ENCODE measurements around the gene PHF14. TPM values are rescaled to one million over a fixed set of nuclear protein-coding genes. Genes with fewer than 3 reads are reported as not detected.
"Not testable (repeated sequence)": the region's sequence is repeated elsewhere in the genome, so short reads cannot be mapped to it uniquely, and the experiment has no call there.

PHF14 gene
- total RNA-seq, 4 donors from 2014 or later: 23.0 to 50.7 (median 29.1) TPM

DNA sequence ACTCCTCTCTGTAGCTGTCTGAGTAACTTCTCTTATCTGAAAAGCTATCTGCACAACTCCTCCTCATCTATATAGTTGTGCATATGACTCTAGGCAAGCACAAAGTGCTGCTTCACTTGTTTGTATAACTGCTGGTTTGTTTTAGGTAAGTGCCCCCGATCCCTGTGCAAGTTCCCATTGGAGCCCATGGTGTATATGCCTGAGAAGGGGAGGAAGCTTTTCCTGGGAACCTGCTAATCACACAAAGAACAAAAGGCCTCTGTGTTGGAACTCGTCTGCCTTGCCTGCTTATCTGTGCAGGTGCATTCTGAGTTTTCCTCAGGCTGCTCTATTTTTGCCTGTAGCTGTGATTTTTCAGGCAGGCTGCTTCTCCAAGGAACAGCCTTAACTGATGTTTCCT lies 23.2 kb upstream of the PHF14 start:
- Histone ChIP-seq H3K4me3 (no peak overlapping the region), H3K36me3 (no peaks in the 10 kb centered on the region), H3K27me3 (no peaks in the 10 kb centered on the region), H3K9me3 (no peaks in the 10 kb centered on the region), H3K27ac (replicated peaks in 1 of 4) (no peak overlapping the region), H3K4me1 (no peaks in the 10 kb centered on the region)
- intact Hi-C loops (cut with DNase I): no loop called here
- WGBS: 80% methylated on average over 2 of the region's 2 CpGs
- no peak for DNase-seq (ENCODE audit: extremely low spot score)
- TF ChIP-seq, protein P1, sequence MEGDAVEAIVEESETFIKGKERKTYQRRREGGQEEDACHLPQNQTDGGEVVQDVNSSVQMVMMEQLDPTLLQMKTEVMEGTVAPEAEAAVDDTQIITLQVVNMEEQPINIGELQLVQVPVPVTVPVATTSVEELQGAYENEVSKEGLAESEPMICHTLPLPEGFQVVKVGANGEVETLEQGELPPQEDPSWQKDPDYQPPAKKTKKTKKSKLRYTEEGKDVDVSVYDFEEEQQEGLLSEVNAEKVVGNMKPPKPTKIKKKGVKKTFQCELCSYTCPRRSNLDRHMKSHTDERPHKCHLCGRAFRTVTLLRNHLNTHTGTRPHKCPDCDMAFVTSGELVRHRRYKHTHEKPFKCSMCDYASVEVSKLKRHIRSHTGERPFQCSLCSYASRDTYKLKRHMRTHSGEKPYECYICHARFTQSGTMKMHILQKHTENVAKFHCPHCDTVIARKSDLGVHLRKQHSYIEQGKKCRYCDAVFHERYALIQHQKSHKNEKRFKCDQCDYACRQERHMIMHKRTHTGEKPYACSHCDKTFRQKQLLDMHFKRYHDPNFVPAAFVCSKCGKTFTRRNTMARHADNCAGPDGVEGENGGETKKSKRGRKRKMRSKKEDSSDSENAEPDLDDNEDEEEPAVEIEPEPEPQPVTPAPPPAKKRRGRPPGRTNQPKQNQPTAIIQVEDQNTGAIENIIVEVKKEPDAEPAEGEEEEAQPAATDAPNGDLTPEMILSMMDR (IDR thresholded peaks at IDR 0.05): no peak
- TF ChIP-seq POLR2A (IDR thresholded peaks at IDR 0.05; ENCODE audit: low read depth): no peak
- no peak for TF ChIP-seq EP300 (IDR thresholded peaks at IDR 0.05)
- no peak for TF ChIP-seq POLR2AphosphoS5 (IDR thresholded peaks at IDR 0.05)

DNA sequence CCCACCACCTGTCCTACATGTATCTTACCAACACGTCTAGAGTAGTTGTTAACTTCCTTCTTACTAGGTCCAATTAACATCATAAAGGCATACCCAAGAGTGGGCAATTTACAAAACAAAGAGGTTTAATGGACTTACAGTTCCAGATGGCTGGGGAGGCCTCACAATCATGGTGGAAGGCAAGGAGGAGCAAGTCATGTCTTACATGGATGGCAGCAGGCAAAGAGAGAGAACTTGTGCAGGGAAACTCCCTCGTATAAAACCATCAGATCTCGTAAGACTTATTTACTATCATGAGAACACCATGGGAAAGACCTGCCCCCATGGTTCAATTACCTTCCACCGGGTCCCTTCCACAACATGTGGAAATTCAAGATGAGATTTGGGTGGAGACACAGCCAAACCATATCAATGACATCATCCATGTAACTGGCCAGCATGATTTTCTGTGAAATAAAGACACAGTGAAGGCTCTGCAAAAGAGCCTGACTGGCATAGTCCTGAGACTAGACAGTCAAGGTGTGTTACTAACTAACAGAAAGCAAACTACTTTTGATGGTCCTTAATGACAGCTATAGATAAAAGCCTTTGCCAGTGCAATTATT lies 22.6 kb upstream of the PHF14 start:
- 89% methylated on average over 4 of the region's 4 CpGs for WGBS
- H3K27ac ChIP-seq (replicated peaks in 1 of 4); H3K27me3 ChIP-seq; H3K4me3 ChIP-seq; DNase-seq (ENCODE audit: extremely low spot score); H3K36me3 ChIP-seq; intact Hi-C loops (cut with DNase I); H3K9me3 ChIP-seq; H3K4me1 ChIP-seq: not testable (repeated sequence)

DNA sequence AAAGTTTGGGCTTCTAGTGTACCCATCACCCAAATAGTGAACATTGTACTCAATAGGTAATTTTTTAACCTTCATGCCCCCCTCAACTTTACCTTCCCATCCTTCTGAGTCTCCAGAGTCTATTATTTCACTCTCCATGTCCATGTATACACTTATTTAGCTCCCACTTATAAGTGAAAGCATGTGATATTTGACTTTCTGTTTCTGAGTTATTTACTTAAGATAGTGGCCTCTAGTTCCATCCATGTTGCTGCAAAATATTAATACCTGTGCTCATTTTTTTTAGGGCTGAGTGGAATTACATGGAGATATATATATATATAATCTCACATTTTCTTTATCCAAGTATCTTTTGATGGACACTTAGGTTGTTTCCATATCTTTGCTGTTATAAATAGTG lies 21.1 kb upstream of the PHF14 start:
- no peak for DNase-seq (ENCODE audit: extremely low spot score)
- Histone ChIP-seq H3K9me3 (no peaks in the 10 kb centered on the region), H3K27me3 (no peaks in the 10 kb centered on the region), H3K4me3 (no peak overlapping the region), H3K36me3 (no peaks in the 10 kb centered on the region), H3K4me1 (no peaks in the 10 kb centered on the region), H3K27ac (replicated peaks in 1 of 4) (no peak overlapping the region)
- intact Hi-C loops (cut with DNase I): no loop called here
- no peak for TF ChIP-seq POLR2A (IDR thresholded peaks at IDR 0.05; ENCODE audit: low read depth)
- no peak for TF ChIP-seq EP300 (IDR thresholded peaks at IDR 0.05)
- TF ChIP-seq POLR2AphosphoS5 (IDR thresholded peaks at IDR 0.05): no peak

- H3K4me1 ChIP-seq; H3K27ac ChIP-seq (replicated peaks in 1 of 4); DNase-seq (ENCODE audit: extremely low spot score); intact Hi-C loops (cut with DNase I); H3K4me3 ChIP-seq; H3K27me3 ChIP-seq; H3K36me3 ChIP-seq; H3K9me3 ChIP-seq: not testable (repeated sequence)
- WGBS: 88% methylated on average over 4 of the region's 4 CpGs
Observed at GRCh38 chr7:10953078-10953750, 20.5 kb upstream of the PHF14 start.

DNA sequence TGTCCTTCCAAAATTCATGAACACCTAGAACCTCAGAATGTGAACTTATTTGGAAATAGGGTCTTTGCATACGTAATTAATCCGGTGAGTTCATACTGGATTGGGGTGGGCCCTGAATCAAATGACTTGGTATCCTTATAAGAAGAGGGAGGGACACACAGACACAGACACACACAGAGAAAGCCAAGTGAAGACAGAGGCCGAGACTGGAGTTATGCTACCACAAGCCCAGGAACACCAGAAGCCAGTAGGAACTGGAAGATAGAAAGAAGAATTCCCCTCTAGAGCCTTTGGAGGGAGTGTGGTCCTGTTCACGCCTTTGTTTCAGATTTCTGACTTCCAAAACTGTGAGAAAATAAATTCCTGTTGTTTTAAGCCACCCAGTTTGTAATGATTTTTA lies 17.1 kb upstream of the PHF14 start:
- 88% methylated on average over 4 of the region's 4 CpGs for WGBS
- TF ChIP-seq, protein P1 (IDR thresholded peaks at IDR 0.05): no peak
- TF ChIP-seq POLR2A (IDR thresholded peaks at IDR 0.05; ENCODE audit: low read depth): no peak
- no peak for TF ChIP-seq EP300 (IDR thresholded peaks at IDR 0.05)
- TF ChIP-seq POLR2AphosphoS5 (IDR thresholded peaks at IDR 0.05): no peak
- Histone ChIP-seq H3K27ac (replicated peaks in 1 of 4) (no peak overlapping the region), H3K27me3 (no peaks in the 10 kb centered on the region), H3K9me3 (no peaks in the 10 kb centered on the region), H3K4me1 (no peaks in the 10 kb centered on the region), H3K4me3 (no peak overlapping the region), H3K36me3 (no peaks in the 10 kb centered on the region)
- intact Hi-C loops (cut with DNase I): no loop called here
- DNase-seq (ENCODE audit: extremely low spot score): no peak

- H3K27ac ChIP-seq (replicated peaks in 1 of 4); H3K27me3 ChIP-seq; H3K4me1 ChIP-seq; DNase-seq (ENCODE audit: extremely low spot score); H3K36me3 ChIP-seq; H3K9me3 ChIP-seq; intact Hi-C loops (cut with DNase I); H3K4me3 ChIP-seq: not testable (repeated sequence)
- 93% methylated on average over 1 of the region's 1 CpG for WGBS
Observed at GRCh38 chr7:10960242-10960641, 13.4 kb upstream of the PHF14 start.

DNA sequence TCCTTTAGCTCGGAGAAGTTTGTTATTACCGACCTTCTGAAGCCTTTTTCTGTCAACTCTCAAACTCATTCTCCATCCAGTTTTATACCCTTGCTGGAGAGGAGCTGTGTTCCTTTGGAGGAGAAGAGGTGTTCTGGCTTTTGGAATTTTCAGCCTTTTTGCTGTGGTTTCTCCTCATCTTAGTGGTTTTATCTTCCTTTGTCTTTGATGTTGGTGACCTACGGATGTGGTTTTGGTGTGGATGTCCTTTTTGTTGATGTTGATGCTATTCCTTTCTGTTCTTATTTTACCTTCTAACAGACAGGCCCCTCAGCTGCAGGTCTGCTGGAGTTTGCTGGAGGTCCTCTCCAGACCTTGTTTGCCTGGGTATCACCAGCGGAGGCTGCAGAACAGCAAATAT lies 8.7 kb upstream of the PHF14 start:
- H3K36me3 ChIP-seq; H3K4me1 ChIP-seq; H3K4me3 ChIP-seq; H3K9me3 ChIP-seq; H3K27ac ChIP-seq (replicated peaks in 1 of 4); intact Hi-C loops (cut with DNase I); DNase-seq (ENCODE audit: extremely low spot score): not testable (repeated sequence)
- 100% methylated on average over 4 of the region's 4 CpGs for WGBS
- peaks cover 0 to 19% (median 0%) of the 10 kb centered on the region in 4 donors for H3K27me3 ChIP-seq
